VCaP (cell line): Measurements from ENCODE around the gene CDH2.

Source experiments
- H3K27ac ChIP-seq: fragments of 450-650 bp; 2 replicates; pipeline ENCODE4 v1.5.1; 2017
- TF ChIP-seq, protein P1 (sequence below): fragments of 450-650 bp; conservative IDR thresholded peaks from 2 replicates; pipeline ENCODE4 v1.5.1; 2017; ENCODE audit warnings: mild to moderate bottlenecking, moderate library complexity

Gene CDH2

DNA sequence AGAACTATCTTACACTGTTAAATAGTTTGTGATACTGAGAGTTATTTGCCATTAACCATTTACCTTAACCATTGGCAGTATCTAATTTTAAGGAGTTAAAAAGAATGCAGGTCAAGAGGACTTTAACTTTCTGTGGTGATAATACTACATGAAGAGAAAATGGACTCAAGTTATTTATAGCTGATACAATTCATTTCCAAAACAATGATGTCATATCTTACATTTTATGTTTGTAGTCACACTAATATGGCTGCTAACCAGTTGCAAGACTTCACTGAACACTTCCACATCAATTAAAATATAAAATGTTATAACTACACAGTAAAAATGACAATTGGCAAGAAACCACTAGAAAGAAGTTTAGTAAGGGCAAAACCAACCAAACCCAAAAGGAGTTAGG, 77.7 kb downstream of the CDH2 start:
- no peak overlapping the region for H3K27ac ChIP-seq
- TF ChIP-seq, protein P1, sequence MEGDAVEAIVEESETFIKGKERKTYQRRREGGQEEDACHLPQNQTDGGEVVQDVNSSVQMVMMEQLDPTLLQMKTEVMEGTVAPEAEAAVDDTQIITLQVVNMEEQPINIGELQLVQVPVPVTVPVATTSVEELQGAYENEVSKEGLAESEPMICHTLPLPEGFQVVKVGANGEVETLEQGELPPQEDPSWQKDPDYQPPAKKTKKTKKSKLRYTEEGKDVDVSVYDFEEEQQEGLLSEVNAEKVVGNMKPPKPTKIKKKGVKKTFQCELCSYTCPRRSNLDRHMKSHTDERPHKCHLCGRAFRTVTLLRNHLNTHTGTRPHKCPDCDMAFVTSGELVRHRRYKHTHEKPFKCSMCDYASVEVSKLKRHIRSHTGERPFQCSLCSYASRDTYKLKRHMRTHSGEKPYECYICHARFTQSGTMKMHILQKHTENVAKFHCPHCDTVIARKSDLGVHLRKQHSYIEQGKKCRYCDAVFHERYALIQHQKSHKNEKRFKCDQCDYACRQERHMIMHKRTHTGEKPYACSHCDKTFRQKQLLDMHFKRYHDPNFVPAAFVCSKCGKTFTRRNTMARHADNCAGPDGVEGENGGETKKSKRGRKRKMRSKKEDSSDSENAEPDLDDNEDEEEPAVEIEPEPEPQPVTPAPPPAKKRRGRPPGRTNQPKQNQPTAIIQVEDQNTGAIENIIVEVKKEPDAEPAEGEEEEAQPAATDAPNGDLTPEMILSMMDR: no peak

DNA sequence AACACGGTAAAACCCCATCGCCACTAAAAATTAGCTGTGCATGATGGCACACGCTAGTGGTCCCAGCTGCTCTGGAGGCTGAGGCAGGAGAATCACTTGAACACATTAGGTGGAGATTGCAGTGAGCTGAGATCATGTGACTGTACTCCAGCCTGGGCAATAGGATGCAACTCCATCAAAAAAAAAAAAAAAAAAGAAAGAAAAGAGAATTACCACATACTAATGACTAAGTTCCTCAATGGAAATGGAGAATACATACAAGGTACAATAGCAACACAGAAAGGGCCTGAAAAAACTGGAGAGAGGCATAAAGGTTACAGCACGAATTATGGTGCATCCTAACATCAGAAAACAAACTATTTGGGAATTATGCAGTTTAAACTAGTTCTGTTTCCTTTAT, 81.3 kb downstream of the CDH2 start:
- TF ChIP-seq, protein P1: no peak
- no peak overlapping the region for H3K27ac ChIP-seq

DNA sequence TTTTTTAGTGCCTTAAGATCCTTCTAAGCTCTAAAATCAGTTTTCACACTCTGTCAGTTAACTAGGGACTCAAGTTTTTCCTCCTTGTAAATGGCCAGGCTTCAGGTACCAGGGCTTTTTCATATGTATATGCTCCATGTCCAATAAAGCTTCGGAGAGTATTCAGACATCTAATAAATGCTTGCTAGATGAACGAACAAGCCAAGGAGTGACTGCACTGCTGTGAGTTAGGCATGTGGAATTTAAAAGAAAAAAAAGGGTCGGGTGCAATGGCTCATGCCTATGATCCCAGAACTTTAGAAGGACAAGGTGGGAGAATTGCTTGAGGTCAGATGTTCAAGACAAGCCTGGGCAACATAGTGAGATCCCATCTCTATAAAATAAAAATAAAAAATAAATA, 81.9 kb downstream of the CDH2 start:
- TF ChIP-seq, protein P1: no peak
- no peak overlapping the region for H3K27ac ChIP-seq

DNA sequence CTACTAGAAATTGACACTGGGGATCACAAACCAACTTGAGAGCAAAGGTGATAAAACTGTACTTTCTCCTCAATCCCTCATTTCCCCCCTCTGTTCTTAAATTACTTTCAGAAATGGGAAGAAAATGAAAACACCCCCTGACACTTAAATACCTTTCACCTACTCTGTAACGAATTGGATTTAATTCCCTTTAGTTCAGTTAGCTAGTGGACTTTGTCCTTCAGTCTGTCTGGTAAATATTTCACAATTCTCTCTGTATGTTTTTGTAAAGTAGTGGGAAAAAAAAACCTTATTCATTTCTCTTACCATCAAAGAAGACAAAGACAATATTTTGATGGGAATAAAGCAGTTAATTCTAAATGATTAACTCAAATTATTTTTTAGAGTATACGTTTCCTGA, 85.7 kb downstream of the CDH2 start:
- TF ChIP-seq, protein P1: no peak

DNA sequence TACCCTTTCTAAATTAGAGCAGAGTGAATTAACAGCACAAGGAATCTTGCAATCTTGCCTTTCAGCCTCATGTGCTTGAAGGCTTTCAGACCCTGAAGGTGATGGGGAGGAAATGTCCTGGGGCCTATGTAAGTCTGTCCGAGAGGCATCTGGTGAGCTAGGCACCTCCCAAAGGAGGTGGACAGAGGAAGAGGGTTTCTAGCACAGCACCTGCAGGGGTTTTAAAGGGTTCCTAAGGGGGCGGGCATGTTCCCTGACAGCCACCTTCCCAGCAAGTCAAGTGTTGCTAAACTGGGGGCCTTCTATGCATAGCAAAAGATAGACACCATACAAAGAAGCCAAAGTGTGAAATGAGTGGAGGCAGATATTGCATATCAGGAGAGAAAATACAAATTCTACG, 88.5 kb downstream of the CDH2 start:
- TF ChIP-seq, protein P1: no peak
- H3K27ac ChIP-seq: no peak overlapping the region

More for the DNA sequence above, 85.7 kb downstream of the CDH2 start:
- H3K27ac ChIP-seq: no peak overlapping the region

DNA sequence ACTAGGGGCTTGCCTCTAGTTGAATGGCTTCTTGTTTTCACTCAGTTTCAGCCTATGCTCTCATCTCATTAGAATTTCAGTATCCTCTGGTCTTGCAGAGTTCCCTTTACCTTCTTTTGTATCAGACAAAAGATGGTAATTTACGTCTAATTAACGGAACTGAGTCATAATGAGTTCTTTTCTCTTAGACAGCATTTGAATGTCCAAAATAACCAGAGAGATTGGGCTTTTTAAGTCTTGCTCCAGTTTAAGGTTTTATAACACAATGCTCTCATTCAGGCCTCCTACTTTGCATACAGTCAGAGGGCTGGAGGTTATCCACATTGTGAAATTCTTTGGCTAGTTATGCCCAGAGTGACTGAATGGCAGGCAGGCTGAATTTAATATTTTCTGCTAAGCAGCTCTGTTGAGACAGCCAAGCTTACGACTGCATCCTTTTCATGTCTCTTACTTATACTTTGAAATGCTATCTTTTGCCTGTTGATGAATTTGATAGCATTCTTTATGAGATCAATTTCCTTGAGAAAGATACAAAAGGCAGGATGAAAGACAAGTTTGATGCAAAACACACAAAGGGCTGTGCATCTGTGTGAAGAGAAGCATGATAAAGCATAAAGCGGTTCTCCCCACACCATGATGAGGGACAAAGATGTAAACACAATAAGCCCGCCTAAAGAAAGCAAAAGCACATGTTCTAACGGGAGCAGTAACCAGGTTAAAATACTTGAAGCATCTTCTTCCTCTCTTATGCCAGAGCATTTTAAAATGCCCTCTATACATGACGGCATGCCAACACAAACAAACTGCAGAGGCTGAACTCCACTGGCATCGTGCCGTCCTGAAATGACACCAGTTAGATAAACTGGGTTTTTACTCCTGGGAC, 90.0 kb downstream of the CDH2 start:
- TF ChIP-seq, protein P1: no peak
- H3K27ac ChIP-seq: peak overlapping the region; percentile 30

DNA sequence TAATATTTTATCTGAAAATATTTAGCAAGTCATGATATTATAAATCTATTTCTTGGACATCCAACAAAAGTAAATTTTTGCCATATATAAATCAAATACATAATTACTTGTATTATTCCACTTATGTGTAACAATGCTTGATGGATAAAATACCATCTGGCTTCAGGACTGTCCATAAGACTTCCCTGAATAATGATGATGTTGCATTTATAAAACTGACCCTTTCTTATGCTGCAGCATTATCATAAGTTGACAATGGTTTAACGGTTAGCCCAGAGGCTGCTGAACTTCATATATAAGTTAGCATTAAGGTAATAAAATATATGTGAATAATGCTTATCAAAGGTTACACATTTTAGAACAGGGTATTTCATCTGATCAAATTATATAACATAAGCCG, 95.4 kb downstream of the CDH2 start:
- H3K27ac ChIP-seq: no peak overlapping the region
- TF ChIP-seq, protein P1: no peak
